ENCODE data around the gene DAPK2.

DNA sequence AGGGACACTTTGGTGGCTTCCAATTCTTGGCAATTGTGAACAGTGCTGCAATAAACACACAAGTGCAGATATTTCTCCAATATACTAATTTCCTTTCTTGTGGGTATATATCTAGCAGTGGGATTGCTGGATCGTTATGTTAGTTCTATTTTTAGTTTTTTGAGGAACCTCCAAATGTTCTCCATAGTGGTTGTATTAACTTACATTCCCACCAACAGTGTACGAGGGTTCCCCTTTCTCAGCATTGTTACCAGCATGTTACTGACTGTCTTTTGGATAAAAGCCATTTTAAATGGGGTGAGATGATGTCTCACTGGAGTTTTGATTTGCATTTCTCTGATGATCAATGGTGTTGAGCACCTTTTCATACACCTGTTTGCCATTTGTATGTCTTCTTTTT is 92.8 kb downstream of the DAPK2 start:
- TF ChIP-seq, protein P1, sequence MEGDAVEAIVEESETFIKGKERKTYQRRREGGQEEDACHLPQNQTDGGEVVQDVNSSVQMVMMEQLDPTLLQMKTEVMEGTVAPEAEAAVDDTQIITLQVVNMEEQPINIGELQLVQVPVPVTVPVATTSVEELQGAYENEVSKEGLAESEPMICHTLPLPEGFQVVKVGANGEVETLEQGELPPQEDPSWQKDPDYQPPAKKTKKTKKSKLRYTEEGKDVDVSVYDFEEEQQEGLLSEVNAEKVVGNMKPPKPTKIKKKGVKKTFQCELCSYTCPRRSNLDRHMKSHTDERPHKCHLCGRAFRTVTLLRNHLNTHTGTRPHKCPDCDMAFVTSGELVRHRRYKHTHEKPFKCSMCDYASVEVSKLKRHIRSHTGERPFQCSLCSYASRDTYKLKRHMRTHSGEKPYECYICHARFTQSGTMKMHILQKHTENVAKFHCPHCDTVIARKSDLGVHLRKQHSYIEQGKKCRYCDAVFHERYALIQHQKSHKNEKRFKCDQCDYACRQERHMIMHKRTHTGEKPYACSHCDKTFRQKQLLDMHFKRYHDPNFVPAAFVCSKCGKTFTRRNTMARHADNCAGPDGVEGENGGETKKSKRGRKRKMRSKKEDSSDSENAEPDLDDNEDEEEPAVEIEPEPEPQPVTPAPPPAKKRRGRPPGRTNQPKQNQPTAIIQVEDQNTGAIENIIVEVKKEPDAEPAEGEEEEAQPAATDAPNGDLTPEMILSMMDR (IDR thresholded peaks at IDR 0.05), result no peak
- TF ChIP-seq ZNF138 (CRISPR knock-in tag; conservative IDR thresholded peaks at IDR 0.05) (no peak), CREB1 (CRISPR knock-in tag; IDR thresholded peaks at IDR 0.05) (no peak)
- TF ChIP-seq, protein P2, sequence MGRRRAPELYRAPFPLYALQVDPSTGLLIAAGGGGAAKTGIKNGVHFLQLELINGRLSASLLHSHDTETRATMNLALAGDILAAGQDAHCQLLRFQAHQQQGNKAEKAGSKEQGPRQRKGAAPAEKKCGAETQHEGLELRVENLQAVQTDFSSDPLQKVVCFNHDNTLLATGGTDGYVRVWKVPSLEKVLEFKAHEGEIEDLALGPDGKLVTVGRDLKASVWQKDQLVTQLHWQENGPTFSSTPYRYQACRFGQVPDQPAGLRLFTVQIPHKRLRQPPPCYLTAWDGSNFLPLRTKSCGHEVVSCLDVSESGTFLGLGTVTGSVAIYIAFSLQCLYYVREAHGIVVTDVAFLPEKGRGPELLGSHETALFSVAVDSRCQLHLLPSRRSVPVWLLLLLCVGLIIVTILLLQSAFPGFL (CRISPR knock-in tag; IDR thresholded peaks at IDR 0.05; ENCODE audit: borderline replicate concordance), result no peak

Measured in WTC11 (cell line).